Kidney (tissue), 14 donors: ENCODE data around the gene RNF182. TPM values are rescaled to one million over a fixed set of nuclear protein-coding genes. Genes with fewer than 3 reads are reported as not detected.

Experiments used
- DNase-seq, 5 donors: peaks; one replicate each; pipeline ENCODE4 v3.0.0-alpha.2; 2013 to 2020
- FAIRE-seq: peaks from 2 replicates; lab custom pipeline; 2012; peaks lifted over from hg19 to GRCh38; lab: Jason Lieb, UNC
- H3K27ac ChIP-seq, 2 donors: one replicate each; pipeline ENCODE4 v1.7.0; 2013; ENCODE audit warnings: low read depth in 2 of 2, low read length in 2 of 2, inconsistent platforms in 1 of 2
- H3K27me3 ChIP-seq: one replicate; pipeline ENCODE4 v1.7.1; 2013; ENCODE audit warnings: low read length, inconsistent platforms; ENCODE audit not compliant: control insufficient read depth, insufficient read depth
- H3K36me3 ChIP-seq, 3 donors: one replicate each; pipeline versions ENCODE4 v1.7.0 to v1.7.1; 2013; ENCODE audit warnings: low read length in 3 of 3, control low read depth in 1 of 3, inconsistent platforms in 1 of 3; ENCODE audit not compliant: insufficient read depth in 3 of 3, control insufficient read depth in 2 of 3
- H3K4me1 ChIP-seq, 3 donors: one replicate each; pipeline versions ENCODE4 v1.7.0 to v1.7.1; 2013; ENCODE audit warnings: low read length in 3 of 3, inconsistent platforms in 1 of 3, low read depth in 1 of 3; ENCODE audit not compliant: control insufficient read depth in 2 of 3, insufficient read depth in 2 of 3
- H3K4me3 ChIP-seq, 3 donors: one replicate each; pipeline versions ENCODE4 v1.7.0 to v1.8.1; 2013; ENCODE audit warnings: low read length in 3 of 3, control low read depth in 1 of 3, inconsistent platforms in 1 of 3
- H3K9ac ChIP-seq, 3 donors: one replicate each; pipeline versions ENCODE4 v1.7.0 to v1.7.1; 2013; ENCODE audit warnings: low read length in 3 of 3, control low read depth in 1 of 3, inconsistent platforms in 1 of 3
- H3K9me3 ChIP-seq, 3 donors: one replicate each; pipeline versions ENCODE4 v1.7.0 to v1.7.1; 2013; ENCODE audit warnings: low read length in 3 of 3, control low read depth in 1 of 3, inconsistent platforms in 1 of 3; ENCODE audit not compliant: control insufficient read depth in 2 of 3, insufficient read depth in 1 of 3
- intact Hi-C: fragments of 100-400 bp; cut with DNase I; formaldehyde crosslinking; loops from one replicate; pipeline ENCODE4 v1.11.1; 2022
- polyA plus RNA-seq: library from polyadenylated mRNA; stranded (reverse); fragments of 350-450 nt; fragmentation: Illumina TruSeq; extraction: RNeasy Lipid Tissue Mini Kit (QIAGEN cat#74804); gene quantifications from one replicate; pipeline ENCODE4 v1.2.3, GENCODE V29; 2014; ENCODE audit warnings: low read depth, low replicate concordance; ENCODE audit not compliant: insufficient read depth
- total RNA-seq: library from RNA; stranded (reverse); fragmentation: NEBNext Ultra II Directional; extraction: Animal tissue kit (Norgen Biotek cat#: 25700); gene quantifications from one replicate; pipeline ENCODE4 v1.2.1, GENCODE V29; 2021
- TF ChIP-seq, protein P1 (sequence below): IDR thresholded peaks from 3 replicates; pipeline ENCODE4 v1.5.1; 2012; ENCODE audit warnings: mild to moderate bottlenecking, moderate library complexity, borderline replicate concordance; ENCODE audit not compliant: insufficient read depth; ENCODE audit errors: extremely low read depth
- donor health status: control.
- donor health status: control.
- donor health status: control.
- donor health status: control.
- donor health status: control.
- donor health status: DM: yes; HTN: yes; CAD: no.
- donor health status: Normal renal cell carcinoma (clear cell type).

Gene RNF182
- total and polyA plus RNA-seq, 2 donors from 2014 or later: 0.90 to 3.9 TPM

DNA sequence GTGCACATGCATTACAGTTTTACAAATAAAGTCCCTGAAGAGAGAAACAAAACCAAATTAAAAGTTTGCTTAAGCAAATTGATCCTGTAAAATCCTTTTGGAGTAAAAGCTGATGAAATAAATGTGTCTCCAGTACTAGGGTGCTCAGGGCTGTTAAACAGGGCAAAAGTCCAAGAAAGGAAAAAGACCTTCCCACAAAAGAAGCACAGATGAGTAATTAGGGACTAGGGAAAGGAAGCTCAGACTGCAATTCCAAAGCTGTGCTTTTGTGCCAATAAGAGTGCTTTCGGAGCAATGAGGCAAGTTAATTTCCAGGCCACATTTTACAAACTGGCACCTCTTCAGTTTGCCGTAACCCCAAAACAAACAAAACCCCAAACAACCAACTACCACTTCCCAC is 10.4 kb upstream of the RNF182 start:
- no peaks in the 10 kb centered on the region for H3K9me3 ChIP-seq
- no peaks in the 10 kb centered on the region for H3K27me3 ChIP-seq
- intact Hi-C loops: loop anchor here (10.0 kb wide), 1 partner anchor 150 kb away; no protein-coding TSS in a partner anchor
- FAIRE-seq (no peak), DNase-seq (no peak)
- H3K9ac ChIP-seq: no peak overlapping the region
- no peaks in the 10 kb centered on the region for H3K36me3 ChIP-seq
- H3K4me3 ChIP-seq: no peak overlapping the region
- H3K27ac ChIP-seq: no peak overlapping the region
- TF ChIP-seq, protein P1, sequence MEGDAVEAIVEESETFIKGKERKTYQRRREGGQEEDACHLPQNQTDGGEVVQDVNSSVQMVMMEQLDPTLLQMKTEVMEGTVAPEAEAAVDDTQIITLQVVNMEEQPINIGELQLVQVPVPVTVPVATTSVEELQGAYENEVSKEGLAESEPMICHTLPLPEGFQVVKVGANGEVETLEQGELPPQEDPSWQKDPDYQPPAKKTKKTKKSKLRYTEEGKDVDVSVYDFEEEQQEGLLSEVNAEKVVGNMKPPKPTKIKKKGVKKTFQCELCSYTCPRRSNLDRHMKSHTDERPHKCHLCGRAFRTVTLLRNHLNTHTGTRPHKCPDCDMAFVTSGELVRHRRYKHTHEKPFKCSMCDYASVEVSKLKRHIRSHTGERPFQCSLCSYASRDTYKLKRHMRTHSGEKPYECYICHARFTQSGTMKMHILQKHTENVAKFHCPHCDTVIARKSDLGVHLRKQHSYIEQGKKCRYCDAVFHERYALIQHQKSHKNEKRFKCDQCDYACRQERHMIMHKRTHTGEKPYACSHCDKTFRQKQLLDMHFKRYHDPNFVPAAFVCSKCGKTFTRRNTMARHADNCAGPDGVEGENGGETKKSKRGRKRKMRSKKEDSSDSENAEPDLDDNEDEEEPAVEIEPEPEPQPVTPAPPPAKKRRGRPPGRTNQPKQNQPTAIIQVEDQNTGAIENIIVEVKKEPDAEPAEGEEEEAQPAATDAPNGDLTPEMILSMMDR: no peak
- no peaks in the 10 kb centered on the region for H3K4me1 ChIP-seq

GRCh38 chr6:13915561-13916229 is 9.1 kb upstream of the RNF182 start:
- FAIRE-seq (no peak), DNase-seq (no peak)
- intact Hi-C loops: loop anchor here (10.0 kb wide), 1 partner anchor 149 kb away; no protein-coding TSS in a partner anchor
- H3K4me3 ChIP-seq: no peak overlapping the region
- H3K9ac ChIP-seq: no peak overlapping the region
- no peaks in the 10 kb centered on the region for H3K36me3 ChIP-seq
- TF ChIP-seq, protein P1: no peak
- H3K27ac ChIP-seq: no peak overlapping the region
- H3K27me3 ChIP-seq: no peaks in the 10 kb centered on the region
- H3K9me3 ChIP-seq: no peaks in the 10 kb centered on the region
- H3K4me1 ChIP-seq: no peaks in the 10 kb centered on the region

GRCh38 chr6:13916230-13916944 is 8.4 kb upstream of the RNF182 start:
- Histone ChIP-seq H3K4me1 (no peaks in the 10 kb centered on the region), H3K27me3 (no peaks in the 10 kb centered on the region), H3K4me3 (no peak overlapping the region), H3K9ac (no peak overlapping the region), H3K9me3 (no peaks in the 10 kb centered on the region), H3K27ac (no peak overlapping the region), H3K36me3 (no peaks in the 10 kb centered on the region)
- DNase-seq (no peak), FAIRE-seq (no peak)
- TF ChIP-seq, protein P1: no peak
- intact Hi-C loops: loop anchor here (10.0 kb wide), 1 partner anchor 148 kb away; no protein-coding TSS in a partner anchor
